ENCODE measurements around the gene NRIP3. TPM values are rescaled to one million over a fixed set of nuclear protein-coding genes. Genes with fewer than 3 reads are reported as not detected.

Gene NRIP3
- total RNA-seq, 1 donor from 2014 or later: 2.7 TPM

GRCh38 chr11:9002920-9003572 lies 755 bp downstream of the NRIP3 start:
- no peaks in the 10 kb centered on the region for H3K4me1 Mint-ChIP-seq (ENCODE audit: low read depth, unreplicated experiment)
- H3K4me3 Mint-ChIP-seq (ENCODE audit: unreplicated experiment): peak overlapping the region; percentile 93
- H3K36me3 Mint-ChIP-seq (ENCODE audit: unreplicated experiment): no peaks in the 10 kb centered on the region
- peaks cover 5% of the 10 kb centered on the region for H3K9me3 Mint-ChIP-seq (ENCODE audit: unreplicated experiment)
- no peak overlapping the region for H3K27ac Mint-ChIP-seq (ENCODE audit: unreplicated experiment)
- TF ChIP-seq, protein P1, sequence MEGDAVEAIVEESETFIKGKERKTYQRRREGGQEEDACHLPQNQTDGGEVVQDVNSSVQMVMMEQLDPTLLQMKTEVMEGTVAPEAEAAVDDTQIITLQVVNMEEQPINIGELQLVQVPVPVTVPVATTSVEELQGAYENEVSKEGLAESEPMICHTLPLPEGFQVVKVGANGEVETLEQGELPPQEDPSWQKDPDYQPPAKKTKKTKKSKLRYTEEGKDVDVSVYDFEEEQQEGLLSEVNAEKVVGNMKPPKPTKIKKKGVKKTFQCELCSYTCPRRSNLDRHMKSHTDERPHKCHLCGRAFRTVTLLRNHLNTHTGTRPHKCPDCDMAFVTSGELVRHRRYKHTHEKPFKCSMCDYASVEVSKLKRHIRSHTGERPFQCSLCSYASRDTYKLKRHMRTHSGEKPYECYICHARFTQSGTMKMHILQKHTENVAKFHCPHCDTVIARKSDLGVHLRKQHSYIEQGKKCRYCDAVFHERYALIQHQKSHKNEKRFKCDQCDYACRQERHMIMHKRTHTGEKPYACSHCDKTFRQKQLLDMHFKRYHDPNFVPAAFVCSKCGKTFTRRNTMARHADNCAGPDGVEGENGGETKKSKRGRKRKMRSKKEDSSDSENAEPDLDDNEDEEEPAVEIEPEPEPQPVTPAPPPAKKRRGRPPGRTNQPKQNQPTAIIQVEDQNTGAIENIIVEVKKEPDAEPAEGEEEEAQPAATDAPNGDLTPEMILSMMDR (IDR thresholded peaks at IDR 0.05; ENCODE audit: partially characterized antibody, unreplicated experiment): no peak
- H3K27me3 Mint-ChIP-seq (ENCODE audit: unreplicated experiment): peaks cover 11% of the 10 kb centered on the region
- DNase-seq: no peak

DNA sequence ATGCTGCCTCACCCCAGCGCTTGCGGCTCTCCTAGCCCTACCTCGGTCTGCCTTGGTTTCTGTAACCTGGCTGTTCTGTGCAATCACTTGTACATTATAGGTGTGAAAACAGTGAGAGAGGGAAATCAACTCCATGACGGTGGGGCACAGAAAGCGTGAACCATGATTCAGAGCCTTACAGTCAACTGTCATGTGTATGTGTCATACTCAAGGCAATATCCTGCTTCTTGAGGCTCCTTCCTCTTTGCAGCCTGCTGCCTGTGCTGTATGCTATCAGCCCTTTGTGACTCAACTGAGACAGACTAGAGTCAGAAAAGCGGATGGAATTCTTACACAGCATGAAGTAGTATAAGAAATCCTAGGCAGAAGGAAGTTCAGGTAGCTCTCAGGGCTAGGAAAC lies 2.1 kb downstream of the NRIP3 start:
- Mint-ChIP-seq H3K27me3 (ENCODE audit: unreplicated experiment) (peaks cover 11% of the 10 kb centered on the region), H3K4me3 (ENCODE audit: unreplicated experiment) (no peak overlapping the region), H3K27ac (ENCODE audit: unreplicated experiment) (no peak overlapping the region), H3K36me3 (ENCODE audit: unreplicated experiment) (no peaks in the 10 kb centered on the region), H3K4me1 (ENCODE audit: low read depth, unreplicated experiment) (no peaks in the 10 kb centered on the region), H3K9me3 (ENCODE audit: unreplicated experiment) (peaks cover 5% of the 10 kb centered on the region)
- TF ChIP-seq, protein P1 (IDR thresholded peaks at IDR 0.05; ENCODE audit: partially characterized antibody, unreplicated experiment): no peak
- DNase-seq: no peak

GRCh38 chr11:8998017-8998416 lies 5.8 kb downstream of the NRIP3 start:
- DNase-seq: no peak

DNA sequence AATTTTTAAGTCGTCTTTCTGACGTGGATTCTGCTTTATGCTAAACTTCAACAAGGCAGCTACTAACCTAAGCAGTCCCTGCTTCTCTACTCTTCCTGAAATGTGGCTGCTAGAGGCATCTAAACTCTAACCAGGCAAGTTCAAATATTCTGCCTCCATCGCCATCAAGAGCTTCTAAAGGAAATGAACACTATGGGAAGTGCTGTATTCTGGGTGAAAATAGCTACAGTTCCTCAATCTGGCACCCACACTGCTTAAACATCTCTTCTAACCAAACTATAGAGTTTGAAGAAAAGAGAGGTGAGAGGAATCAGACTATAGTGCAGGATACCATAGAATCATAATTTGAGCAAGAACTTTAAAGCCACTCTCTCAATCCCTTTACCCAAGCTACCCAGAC lies 6.3 kb downstream of the NRIP3 start:
- Mint-ChIP-seq H3K4me1 (ENCODE audit: low read depth, unreplicated experiment) (no peaks in the 10 kb centered on the region), H3K27ac (ENCODE audit: unreplicated experiment) (no peak overlapping the region), H3K9me3 (ENCODE audit: unreplicated experiment) (no peaks in the 10 kb centered on the region), H3K4me3 (ENCODE audit: unreplicated experiment) (no peak overlapping the region), H3K27me3 (ENCODE audit: unreplicated experiment) (peaks cover 2% of the 10 kb centered on the region), H3K36me3 (ENCODE audit: unreplicated experiment) (no peaks in the 10 kb centered on the region)
- no peak for DNase-seq
- TF ChIP-seq, protein P1 (IDR thresholded peaks at IDR 0.05; ENCODE audit: partially characterized antibody, unreplicated experiment): no peak

More at GRCh38 chr11:8998017-8998416, 5.8 kb downstream of the NRIP3 start:
- Mint-ChIP-seq H3K36me3 (ENCODE audit: unreplicated experiment) (no peaks in the 10 kb centered on the region), H3K4me3 (ENCODE audit: unreplicated experiment) (no peak overlapping the region), H3K27me3 (ENCODE audit: unreplicated experiment) (peaks cover 2% of the 10 kb centered on the region), H3K9me3 (ENCODE audit: unreplicated experiment) (no peaks in the 10 kb centered on the region), H3K4me1 (ENCODE audit: low read depth, unreplicated experiment) (no peaks in the 10 kb centered on the region), H3K27ac (ENCODE audit: unreplicated experiment) (no peak overlapping the region)
- TF ChIP-seq, protein P1 (IDR thresholded peaks at IDR 0.05; ENCODE audit: partially characterized antibody, unreplicated experiment): no peak

DNA sequence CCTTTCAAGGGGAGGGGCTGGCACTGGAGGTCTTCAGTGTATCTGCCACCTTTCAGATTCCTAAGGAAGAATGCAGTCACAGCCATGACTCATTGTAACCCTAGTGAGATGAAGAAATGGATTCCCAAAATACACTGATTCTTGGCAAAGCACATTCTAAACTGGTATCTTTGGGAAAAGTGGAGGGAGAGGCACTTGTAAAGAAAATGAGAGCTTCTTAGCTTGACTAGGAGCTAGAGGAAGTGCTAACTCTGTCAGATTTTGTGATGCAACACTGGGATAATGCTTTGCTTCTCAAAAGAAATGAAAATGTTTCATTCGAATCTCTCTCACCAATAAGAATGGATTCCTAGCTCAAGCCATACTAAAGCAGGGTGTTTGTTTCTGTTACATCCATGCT lies 14.3 kb downstream of the NRIP3 start:
- TF ChIP-seq, protein P1 (IDR thresholded peaks at IDR 0.05; ENCODE audit: partially characterized antibody, unreplicated experiment): no peak
- Mint-ChIP-seq H3K9me3 (ENCODE audit: unreplicated experiment) (no peaks in the 10 kb centered on the region), H3K36me3 (ENCODE audit: unreplicated experiment) (peaks cover 9% of the 10 kb centered on the region), H3K4me3 (ENCODE audit: unreplicated experiment) (no peak overlapping the region), H3K27me3 (ENCODE audit: unreplicated experiment) (peaks cover 2% of the 10 kb centered on the region), H3K4me1 (ENCODE audit: low read depth, unreplicated experiment) (no peaks in the 10 kb centered on the region), H3K27ac (ENCODE audit: unreplicated experiment) (no peak overlapping the region)
- DNase-seq: no peak

All from glutamatergic neuron (in vitro differentiated cells).